ENCODE measurements around the gene POLR2F. TPM values are rescaled to one million over a fixed set of nuclear protein-coding genes. Genes with fewer than 3 reads are reported as not detected.

Gene POLR2F
- total RNA-seq, 1 experiment from 2014 or later: 116 TPM

GRCh38 chr22:37926358-37926757, 27.1 kb upstream of the POLR2F start:
- CTCF ChIA-PET: interaction anchor here (0.6 kb wide), 1 partner anchor 29 kb away, joined by 3 read pairs; no protein-coding TSS in a partner anchor
- Histone ChIP-seq H3K27me3 (replicated peaks; ENCODE audit: control insufficient read depth, insufficient read depth, low read length) (no peaks in the 10 kb centered on the region), H3K9me3 (no peaks in the 10 kb centered on the region), H3K4me3 (ENCODE audit: low read depth, low read length) (no peak overlapping the region), H3K36me3 (ENCODE audit: control insufficient read depth, insufficient read depth, low read length) (no peaks in the 10 kb centered on the region; the same call in 1 of the 2 replicates), H3K4me1 (no peaks in the 10 kb centered on the region)
- Mint-ChIP-seq H3K27me3 (ENCODE audit: insufficient read depth, unreplicated experiment) (no peaks in the 10 kb centered on the region), H3K4me3 (ENCODE audit: unreplicated experiment) (no peak overlapping the region), H3K36me3 (ENCODE audit: insufficient read depth, unreplicated experiment) (peaks cover 32% of the 10 kb centered on the region), H3K27ac (ENCODE audit: unreplicated experiment) (no peak overlapping the region), H3K4me1 (ENCODE audit: low read depth, unreplicated experiment) (no peaks in the 10 kb centered on the region), H3K9me3 (ENCODE audit: unreplicated experiment) (no peaks in the 10 kb centered on the region)
- BruUV-seq (replicated peaks): no TSS peak
- intact Hi-C loops (cut with micrococcal nuclease; ENCODE audit: unreplicated experiment): no loop called here
- POLR2A ChIA-PET: no interaction called here
- TF ChIP-seq CTCF (IDR thresholded peaks at IDR 0.05; ENCODE audit: insufficient read depth in 1 of 2, low read depth in 1 of 2, low read length in 1 of 2, severe bottlenecking in 1 of 2, unreplicated experiment in 1 of 2): no peak
- no peak for DNase-seq

DNA sequence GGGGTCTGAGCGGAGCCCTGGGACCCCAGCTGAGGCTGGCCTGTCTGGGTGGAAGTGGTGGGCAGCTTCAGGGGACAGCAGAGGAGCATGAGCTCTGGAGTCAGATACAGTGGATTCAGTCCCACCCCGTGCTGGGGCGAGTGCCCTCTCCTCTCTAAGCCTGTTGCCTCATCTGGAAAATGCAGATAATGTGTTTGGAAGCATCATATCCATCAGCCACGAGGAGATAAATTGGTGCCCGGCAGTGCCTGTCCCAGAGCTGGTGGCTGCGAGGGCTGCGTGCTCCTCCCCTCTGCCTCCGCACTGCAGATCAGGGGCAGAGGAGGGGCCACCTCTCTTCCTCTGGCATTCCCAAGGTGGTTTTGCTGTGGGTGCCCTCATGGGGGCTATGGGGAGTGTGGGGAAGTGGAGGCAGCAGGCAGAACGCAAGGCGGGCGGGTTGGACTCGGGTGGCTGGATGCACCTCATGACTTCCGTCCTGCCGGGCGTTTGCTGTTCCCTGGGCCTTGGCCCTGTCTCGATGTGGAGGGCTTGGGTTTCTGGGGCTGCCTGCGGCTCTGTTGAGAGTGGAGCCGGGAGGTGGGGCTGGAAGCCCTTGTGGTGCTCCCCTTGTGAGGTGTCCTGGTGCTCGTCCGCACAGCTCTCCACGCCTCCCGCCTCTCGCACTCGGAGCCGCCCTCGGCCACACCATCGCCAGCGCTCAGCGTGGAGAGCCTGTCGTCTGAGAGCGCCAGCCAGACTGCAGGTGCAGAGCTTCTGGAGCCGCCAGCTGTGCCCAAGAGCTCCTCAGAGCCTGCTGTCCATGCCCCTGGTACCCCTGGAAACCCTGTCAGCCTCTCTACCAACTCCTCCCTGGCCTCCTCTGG, 26.5 kb upstream of the POLR2F start:
- H3K27ac Mint-ChIP-seq (ENCODE audit: unreplicated experiment): no peak overlapping the region
- ChIA-PET POLR2A (no interaction called here), CTCF (no interaction called here)
- no peaks in the 10 kb centered on the region; the same call in 1 of the 2 replicates for H3K36me3 ChIP-seq (ENCODE audit: control insufficient read depth, insufficient read depth, low read length)
- no peaks in the 10 kb centered on the region for H3K4me1 ChIP-seq
- H3K36me3 Mint-ChIP-seq (ENCODE audit: insufficient read depth, unreplicated experiment): peaks cover 32% of the 10 kb centered on the region
- no peaks in the 10 kb centered on the region for H3K27me3 Mint-ChIP-seq (ENCODE audit: insufficient read depth, unreplicated experiment)
- no peak for DNase-seq
- no peak for TF ChIP-seq CTCF (IDR thresholded peaks at IDR 0.05; ENCODE audit: insufficient read depth in 1 of 2, low read depth in 1 of 2, low read length in 1 of 2, severe bottlenecking in 1 of 2, unreplicated experiment in 1 of 2)
- no peak overlapping the region for H3K4me3 Mint-ChIP-seq (ENCODE audit: unreplicated experiment)
- no peaks in the 10 kb centered on the region for H3K9me3 Mint-ChIP-seq (ENCODE audit: unreplicated experiment)
- no TSS peak for BruUV-seq (replicated peaks)
- H3K4me1 Mint-ChIP-seq (ENCODE audit: low read depth, unreplicated experiment): no peaks in the 10 kb centered on the region
- no peaks in the 10 kb centered on the region for H3K27me3 ChIP-seq (replicated peaks; ENCODE audit: control insufficient read depth, insufficient read depth, low read length)
- H3K9me3 ChIP-seq: no peaks in the 10 kb centered on the region
- intact Hi-C loops (cut with micrococcal nuclease; ENCODE audit: unreplicated experiment): no loop called here
- H3K4me3 ChIP-seq (ENCODE audit: low read depth, low read length): no peak overlapping the region

GRCh38 chr22:37927637-37927936, 25.9 kb upstream of the POLR2F start:
- ChIA-PET POLR2A (no interaction called here), CTCF (no interaction called here)
- no peaks in the 10 kb centered on the region for H3K9me3 Mint-ChIP-seq (ENCODE audit: unreplicated experiment)
- intact Hi-C loops (cut with micrococcal nuclease; ENCODE audit: unreplicated experiment): no loop called here
- no peaks in the 10 kb centered on the region for H3K9me3 ChIP-seq
- no TSS peak for BruUV-seq (replicated peaks)
- H3K4me1 ChIP-seq: no peaks in the 10 kb centered on the region
- TF ChIP-seq CTCF (IDR thresholded peaks at IDR 0.05; ENCODE audit: insufficient read depth in 1 of 2, low read depth in 1 of 2, low read length in 1 of 2, severe bottlenecking in 1 of 2, unreplicated experiment in 1 of 2): no peak
- no peak overlapping the region for H3K4me3 Mint-ChIP-seq (ENCODE audit: unreplicated experiment)
- no peaks in the 10 kb centered on the region for H3K27me3 Mint-ChIP-seq (ENCODE audit: insufficient read depth, unreplicated experiment)
- H3K36me3 ChIP-seq (ENCODE audit: control insufficient read depth, insufficient read depth, low read length): no peaks in the 10 kb centered on the region; the same call in 1 of the 2 replicates
- no peak overlapping the region for H3K4me3 ChIP-seq (ENCODE audit: low read depth, low read length)
- peak overlapping the region; percentile 16 for H3K27ac Mint-ChIP-seq (ENCODE audit: unreplicated experiment)
- H3K27me3 ChIP-seq (replicated peaks; ENCODE audit: control insufficient read depth, insufficient read depth, low read length): no peaks in the 10 kb centered on the region
- H3K36me3 Mint-ChIP-seq (ENCODE audit: insufficient read depth, unreplicated experiment): peaks cover 32% of the 10 kb centered on the region
- no peak for DNase-seq
- H3K4me1 Mint-ChIP-seq (ENCODE audit: low read depth, unreplicated experiment): no peaks in the 10 kb centered on the region

All from Caco-2 (cell line).